Spleen (tissue), 7 donors: ENCODE measurements around the gene SERPINB11.

Experiments
- CTCF ChIP-seq, 11 experiments: fragments of 200-600 bp in 7 of 11; fragments of 450-650 bp in 4 of 11; sonication (generic) in 4 of 11; IDR thresholded peaks in 8 of 11; conservative IDR thresholded peaks in 3 of 11; 1 replicate in 7 of 11; 2 replicates in 4 of 11; pipeline versions ENCODE4 v1.4.0 to v1.8.0; 2016 to 2021; ENCODE audit warnings: antibody characterized with exemption in 11 of 11, inconsistent platforms in 4 of 11, mild to moderate bottlenecking in 1 of 11
- POLR2A ChIP-seq, 3 donors: fragments of 450-650 bp; IDR thresholded peaks; one replicate each; pipeline ENCODE4 v1.5.1; 2017; ENCODE audit warnings: antibody characterized with exemption in 3 of 3, mild to moderate bottlenecking in 1 of 3
- POLR2AphosphoS5 ChIP-seq, 3 donors: sonication (generic); formaldehyde crosslinking; IDR thresholded peaks; one replicate each; pipeline ENCODE4 v1.5.1; 2017; ENCODE audit warnings: antibody characterized with exemption in 3 of 3
- donor health status: DM: no; HTN: no; CAD: no; lungs with moderate emphysema.
- donor health status: DM: no; HTN: no; CAD: no.
- donor health status: DM: no; HTN: no; CAD: no.

- TF ChIP-seq POLR2A (IDR thresholded peaks at IDR 0.05) (no peak), CTCF (IDR thresholded peaks at IDR 0.05 in 8 of 11, conservative IDR thresholded peaks at IDR 0.05 in 3 of 11) (no peak), POLR2AphosphoS5 (IDR thresholded peaks at IDR 0.05) (no peak)
Measured at GRCh38 chr18:63684718-63685117, 18.0 kb upstream of the SERPINB11 start.
